ENCODE measurements around the gene RABEP2.
A peak's percentile ranks its signal among the peaks of the same experiment; 100 is the strongest.
"Not testable (repeated sequence)": the region's sequence is repeated elsewhere in the genome, so short reads cannot be mapped to it uniquely, and the experiment has no call there.

The RABEP2 gene

DNA sequence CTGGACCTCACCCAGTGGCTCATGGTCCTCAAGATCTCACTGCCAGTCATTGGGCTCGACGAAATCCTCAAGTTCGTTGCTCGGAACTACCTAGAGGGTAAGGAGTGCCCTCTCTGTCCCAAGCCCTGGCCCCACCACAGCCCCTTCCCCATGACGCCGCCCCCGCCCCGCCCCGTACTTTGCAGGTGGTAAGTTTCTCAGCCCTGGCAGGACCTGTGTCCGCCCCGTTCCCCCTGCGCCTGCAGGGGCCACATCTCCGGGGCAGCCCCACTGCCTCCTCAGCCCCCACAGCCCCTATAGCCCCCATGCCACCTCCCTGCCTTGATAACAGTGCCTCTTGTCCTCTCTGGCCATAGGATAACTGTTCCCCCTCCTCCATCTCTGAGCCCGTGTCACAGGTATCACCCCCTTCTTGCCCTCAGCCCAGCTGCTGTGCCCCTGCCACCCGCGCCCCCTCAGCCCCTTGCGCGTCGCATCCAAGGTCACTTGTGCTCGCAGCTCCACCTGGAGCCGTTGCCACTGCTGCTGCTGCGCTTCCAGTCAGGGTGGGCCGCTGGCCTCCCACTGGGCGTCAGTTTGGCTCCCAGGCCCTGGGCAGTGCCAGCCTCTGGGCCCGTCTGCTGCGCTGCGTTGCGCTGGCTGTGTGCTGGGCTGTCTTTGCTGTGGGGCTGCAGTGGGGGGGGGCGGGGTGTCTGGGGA is 21.5 kb downstream of the RABEP2 start:
- no peak for DNase-seq

DNA sequence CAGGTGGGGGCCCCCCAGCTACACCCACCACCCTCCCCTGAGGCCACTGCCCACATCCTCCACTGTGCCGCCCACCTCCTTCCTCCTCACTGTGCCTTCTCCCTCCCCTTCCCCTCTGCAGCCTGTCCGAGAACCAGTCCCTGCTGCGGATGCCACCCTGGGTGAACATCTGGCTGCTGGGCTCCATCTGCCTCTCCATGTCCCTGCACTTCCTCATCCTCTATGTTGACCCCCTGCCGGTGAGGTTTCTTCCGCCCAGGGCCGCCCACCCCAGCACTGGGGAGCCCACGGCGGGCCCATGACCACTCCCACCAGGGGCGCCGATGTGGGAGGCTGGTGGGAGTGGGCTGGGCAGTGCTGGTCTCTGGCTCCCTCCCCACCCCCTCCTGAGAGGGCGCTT is 22.1 kb downstream of the RABEP2 start:
- no peak for DNase-seq

DNA sequence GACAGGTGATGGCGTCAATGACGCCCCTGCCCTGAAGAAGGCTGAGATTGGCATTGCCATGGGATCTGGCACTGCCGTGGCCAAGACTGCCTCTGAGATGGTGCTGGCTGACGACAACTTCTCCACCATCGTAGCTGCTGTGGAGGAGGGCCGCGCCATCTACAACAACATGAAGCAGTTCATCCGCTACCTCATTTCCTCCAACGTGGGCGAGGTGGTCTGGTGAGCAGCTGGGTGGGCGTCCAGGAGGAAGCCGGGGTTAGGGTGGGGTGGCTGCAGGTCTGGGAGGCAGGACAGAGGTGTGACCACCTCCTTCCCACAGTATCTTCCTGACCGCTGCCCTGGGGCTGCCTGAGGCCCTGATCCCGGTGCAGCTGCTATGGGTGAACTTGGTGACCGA is 23.2 kb downstream of the RABEP2 start:
- DNase-seq: no peak

DNA sequence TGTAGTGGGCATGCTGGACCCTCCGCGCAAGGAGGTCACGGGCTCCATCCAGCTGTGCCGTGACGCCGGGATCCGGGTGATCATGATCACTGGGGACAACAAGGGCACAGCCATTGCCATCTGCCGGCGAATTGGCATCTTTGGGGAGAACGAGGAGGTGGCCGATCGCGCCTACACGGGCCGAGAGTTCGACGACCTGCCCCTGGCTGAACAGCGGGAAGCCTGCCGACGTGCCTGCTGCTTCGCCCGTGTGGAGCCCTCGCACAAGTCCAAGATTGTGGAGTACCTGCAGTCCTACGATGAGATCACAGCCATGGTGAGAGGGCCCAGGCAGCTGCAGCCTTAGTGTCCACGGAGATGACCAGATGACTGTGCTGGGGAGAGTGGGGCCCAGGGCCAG is 24.4 kb downstream of the RABEP2 start:
- no peak for DNase-seq

DNA sequence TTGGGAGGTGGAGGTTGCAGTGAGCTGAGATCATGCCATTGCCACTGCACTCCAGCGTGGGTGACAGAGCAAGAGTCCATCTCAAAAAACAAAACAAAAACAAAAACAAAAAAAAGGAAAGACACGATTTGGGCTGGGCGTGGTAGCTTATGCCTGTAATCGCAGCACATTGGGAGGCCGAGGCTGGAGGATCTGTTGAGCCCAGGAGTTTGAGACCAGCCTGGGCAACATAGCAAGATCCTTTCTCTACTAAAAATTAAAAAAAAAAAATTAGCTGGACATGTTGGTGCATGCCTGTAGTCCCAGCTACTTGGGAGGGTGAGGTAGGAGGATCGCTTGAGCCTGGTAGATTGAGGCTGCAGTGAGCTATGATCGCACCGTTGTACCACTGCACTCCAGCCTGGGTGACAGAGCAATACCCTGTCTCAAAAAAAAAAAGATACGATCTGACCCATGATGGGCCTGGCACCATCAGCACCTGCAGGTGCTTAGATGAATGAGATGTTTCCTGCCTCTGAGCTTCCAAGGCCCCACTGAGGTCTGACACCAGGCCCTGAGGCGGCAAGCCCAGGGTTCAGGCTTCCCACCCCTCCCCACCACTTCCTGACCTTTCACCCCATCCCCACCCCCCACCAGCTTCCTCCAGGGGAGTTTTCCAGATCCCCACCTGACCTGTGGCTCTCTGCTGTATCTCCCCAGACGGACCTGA is 25.0 kb downstream of the RABEP2 start:
- no peak for DNase-seq

DNA sequence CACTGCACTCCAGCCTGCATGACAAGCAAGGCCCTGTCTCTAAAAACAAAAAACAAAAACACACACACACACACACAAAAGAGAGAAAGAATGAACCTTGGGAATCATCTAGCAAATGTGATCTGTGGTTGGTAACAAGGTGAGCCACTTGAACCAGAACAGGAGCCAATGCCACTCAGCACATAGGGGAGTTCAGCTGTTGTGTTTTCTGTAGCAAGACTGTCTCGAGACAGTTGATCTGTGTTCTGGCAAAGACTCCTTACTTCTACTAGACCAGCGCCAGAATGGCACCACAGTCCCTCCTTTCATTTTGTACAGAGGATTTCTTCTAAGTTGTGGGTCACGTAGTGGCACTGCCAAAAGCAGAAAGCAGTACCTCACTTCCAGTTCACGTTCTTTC is 26.1 kb downstream of the RABEP2 start:
- DNase-seq: no peak

DNA sequence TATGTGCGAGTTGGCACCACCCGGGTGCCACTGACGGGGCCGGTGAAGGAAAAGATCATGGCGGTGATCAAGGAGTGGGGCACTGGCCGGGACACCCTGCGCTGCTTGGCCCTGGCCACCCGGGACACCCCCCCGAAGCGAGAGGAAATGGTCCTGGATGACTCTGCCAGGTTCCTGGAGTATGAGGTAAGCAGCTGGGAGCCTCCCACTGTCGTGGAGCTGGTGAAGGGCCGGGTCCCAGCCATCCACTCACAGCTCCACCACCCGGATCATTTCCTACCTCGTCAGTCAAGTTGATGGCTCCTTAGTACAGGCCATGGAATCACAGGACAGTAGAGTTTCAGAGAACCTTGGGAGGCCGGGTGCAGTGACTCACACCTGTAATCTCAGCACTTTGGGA is 26.8 kb downstream of the RABEP2 start:
- no peak for DNase-seq

DNA sequence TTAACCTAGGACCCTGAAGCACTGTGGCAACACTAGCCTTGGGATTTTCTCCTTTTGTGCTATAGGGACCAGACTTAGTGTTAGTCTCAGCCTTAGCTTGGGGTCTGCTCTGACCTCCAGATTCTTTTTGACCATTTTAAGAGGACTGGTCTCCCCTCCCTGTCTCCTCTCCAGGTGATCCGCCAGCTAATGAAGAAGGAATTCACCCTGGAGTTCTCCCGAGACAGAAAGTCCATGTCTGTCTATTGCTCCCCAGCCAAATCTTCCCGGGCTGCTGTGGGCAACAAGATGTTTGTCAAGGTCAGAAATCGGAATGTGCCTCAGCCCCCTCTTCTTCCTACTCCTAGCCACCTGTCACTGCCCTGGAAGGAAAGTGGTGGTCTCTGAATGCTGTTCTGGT is 27.2 kb downstream of the RABEP2 start:
- no peak for DNase-seq

DNA sequence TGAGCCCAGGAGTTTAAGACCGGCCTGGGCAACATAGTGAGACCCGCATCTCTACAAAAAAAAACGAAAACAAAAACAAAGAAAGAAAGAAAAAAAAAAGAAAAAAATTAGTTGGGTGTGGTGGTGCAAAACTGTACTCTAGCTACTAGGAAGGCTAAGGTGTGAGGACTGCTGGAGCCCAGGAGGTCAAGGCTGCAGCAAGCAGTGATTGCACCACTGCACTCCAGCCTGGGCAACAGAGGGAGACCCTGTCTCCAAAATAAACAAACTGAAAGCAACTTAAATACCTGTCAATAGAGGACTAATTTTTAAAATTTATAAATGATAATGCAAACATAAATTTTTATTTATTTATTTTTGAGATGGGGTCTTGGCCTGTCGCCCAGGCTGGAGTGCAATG is 29.4 kb downstream of the RABEP2 start:
- DNase-seq: no peak

DNA sequence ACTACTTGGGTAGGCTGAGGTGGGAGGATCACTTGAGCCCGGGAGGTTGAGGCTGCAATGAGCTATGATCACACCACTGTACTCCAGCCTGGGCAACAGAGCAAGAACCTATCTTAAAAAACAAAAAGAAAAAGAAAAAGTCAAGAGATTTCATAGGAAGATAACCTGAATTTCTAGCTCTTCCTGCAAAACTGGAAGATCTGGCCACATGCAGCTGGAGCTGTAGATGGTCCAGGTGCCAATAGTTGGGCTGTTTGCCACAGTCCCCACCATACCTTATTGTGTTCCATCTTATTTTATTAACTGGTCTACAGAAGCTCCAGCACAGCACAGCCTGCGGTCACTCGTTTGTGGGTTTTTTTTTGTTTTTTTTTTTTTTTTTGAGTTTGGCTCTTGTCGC is 31.7 kb downstream of the RABEP2 start:
- no peak for DNase-seq

DNA sequence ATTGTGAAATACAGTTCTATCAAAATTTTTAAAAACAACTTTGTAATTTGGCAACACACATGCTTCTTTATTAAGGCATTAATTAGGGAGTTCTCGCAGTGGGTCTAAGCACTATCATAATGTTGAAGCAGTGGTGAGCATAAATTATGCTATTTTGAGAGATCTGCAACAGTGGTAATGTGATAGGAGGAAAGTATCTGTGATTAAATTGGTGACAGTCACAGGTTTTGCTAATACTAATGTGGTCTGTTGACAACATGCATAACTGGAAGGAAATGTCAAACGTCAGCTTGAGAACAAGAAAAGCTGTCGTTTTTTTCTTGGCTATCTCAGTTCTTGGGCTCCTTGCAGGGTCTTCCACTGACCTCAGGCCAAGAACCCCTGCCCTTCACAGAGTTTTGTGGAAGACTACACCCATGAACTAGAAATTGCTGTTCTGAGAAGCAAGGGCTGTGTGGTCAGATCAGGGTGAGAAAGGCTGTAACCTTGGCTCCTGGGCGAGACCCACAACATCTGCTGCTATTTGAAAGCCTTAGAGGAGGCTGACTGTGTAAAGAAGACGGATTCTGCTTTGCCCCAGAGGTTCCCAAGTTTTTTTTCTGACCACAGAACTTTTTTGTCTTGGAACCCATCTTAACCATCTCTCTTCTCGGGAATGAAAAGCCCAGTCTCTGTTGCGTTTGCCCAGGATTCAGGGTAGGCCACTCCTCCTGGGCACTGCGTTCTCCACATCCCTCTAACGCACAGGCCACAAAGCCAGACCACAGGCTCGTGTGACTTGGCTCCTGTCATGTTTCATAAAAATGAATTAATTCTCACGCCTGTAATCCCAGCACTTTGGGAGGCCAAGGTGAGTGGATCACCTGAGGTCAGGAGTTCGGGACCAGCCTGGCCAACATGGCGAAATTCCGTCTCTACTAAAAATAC is 32.8 kb downstream of the RABEP2 start:
- DNase-seq: no peak

DNA sequence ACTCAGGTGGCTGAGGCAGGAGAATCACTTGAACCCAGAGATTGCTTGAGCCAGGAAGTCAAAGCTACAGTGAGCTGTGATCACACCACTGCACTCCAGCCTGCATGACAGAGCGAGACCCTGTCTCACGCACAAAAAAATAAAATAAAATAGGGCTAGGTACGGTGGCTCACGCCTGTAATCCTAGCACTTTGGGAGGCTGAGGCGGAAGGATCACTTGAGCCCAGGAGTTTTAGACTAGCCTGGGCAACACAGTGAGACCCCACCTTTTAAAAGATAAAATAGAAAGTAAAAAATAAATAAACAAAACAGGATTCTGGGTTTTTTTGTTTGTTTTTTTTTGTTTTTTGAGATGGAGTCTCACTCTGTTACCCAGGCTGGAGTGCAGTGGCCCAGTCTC is 34.7 kb downstream of the RABEP2 start:
- DNase-seq: not testable (repeated sequence)

DNA sequence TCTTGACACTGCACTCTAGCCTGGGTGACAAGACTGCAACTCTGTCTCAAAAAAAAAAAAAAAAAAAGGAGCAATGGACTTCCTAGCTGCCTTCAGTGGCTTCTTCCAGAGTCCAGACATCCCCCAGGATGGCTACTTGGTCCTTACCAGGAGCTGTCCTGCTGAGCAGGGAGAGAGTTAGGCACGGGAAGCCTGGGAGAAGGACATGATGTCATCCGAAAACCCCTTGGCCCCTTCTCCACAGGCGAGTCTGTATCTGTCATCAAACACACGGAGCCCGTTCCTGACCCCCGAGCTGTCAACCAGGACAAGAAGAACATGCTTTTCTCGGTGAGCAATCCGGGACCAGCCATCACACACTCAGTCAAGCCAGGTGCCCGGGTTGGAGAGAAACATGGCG is 38.1 kb downstream of the RABEP2 start:
- no peak for DNase-seq

DNA sequence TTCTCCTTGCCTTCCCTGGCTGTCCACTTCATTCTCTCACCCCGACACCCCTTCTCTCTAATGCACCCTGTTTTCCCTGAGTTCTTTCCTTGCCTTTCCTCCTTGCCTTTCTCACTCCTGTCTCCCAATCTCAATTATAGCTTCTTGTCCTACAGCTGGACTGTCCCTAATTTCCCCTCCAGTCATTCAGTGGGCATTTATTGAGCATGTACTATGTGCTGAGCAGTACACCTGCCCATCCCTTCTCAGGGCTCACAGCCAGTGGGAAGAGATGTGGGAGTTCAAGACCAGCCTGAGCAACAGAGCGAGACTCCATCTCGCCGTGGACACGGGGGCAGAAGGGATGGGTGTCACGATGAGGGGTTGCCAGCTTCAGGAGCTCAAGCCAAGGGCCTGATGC is 41.0 kb downstream of the RABEP2 start:
- no peak for DNase-seq

DNA sequence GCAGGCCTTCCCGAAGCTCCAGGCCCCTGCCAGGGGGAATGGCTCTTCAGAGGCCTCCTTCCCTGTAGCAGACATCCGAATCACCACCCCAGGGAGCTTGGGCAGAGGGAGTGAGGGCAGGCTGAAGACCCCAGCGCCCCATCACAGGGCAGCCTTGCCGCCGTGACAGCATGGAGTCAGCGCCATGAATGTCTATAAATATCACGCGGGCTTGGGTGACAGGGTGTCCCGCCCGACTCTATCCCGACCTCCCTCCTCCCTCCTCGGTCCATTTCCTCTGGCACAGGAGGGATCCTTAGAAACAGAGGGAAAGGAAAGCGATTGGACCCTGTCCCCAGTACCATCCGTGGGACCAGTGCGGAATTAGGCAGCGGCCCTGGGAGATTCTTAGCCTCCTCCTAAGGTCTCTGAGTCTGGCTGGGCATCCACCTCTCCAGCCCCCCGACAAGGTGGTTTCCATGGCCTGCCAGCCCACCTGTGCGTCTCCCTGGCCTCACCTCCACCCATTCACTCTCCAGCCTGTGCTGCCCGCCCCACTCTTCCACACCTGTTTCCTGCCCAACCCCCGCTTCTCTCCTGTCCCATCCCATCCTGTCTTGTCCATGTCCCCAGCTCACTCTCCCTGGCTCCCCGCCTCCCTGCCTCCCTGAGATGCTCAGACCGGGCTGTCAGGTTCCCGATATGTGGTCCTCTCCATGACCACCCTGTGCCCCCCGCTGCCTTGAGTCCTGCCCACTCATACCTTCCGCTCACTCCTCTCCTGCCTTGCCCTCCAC is 41.6 kb downstream of the RABEP2 start:
- DNase-seq: no peak

DNA sequence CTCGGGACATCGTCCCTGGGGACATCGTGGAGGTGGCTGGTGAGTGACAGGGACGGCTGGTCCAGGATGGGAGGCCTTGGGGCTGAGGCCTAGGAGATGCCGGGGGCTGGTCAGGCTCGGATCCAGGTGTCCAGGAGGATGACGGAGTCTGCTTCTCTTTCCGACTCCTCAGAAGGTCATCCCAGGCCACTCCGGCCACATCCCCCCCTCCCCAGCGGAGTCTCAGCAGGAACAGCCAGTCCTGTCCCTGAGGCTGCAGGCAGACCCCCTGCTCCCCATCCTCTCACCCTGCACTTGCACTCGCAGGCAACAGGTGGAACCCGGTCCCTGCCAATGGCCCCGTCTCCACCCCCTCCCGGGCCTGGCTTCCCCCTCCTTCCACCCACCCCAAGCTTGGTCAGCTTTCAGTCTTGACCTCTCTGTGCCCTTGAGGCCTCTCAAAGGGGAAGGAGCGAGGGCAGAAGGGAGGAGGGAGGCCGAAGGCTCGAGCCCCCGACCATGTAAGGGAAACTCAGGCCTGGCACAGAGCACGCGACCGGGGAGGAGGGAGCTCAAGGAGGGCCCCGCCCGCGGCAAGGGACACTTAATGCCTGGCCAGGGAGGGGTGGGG is 42.4 kb downstream of the RABEP2 start:
- DNase-seq: no peak

DNA sequence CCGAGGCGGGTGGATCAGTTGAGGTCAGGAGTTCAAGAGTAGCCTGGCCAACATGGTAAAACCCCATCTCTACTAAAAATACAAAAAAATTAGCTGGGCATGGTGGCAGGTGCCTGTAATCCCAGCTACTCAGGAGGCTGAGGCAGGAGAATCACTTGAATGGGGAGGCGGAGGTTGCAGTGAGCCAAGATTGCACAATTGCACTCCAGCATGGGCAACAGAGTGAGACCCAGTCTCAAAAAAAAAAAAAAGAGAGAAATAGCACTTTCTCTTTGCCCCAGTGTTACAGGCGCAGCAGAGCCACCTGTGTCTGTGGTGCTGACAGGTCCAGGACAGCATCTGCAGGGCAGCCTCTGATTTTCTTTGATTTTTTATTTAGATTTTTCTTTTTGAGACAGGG is 43.5 kb downstream of the RABEP2 start:
- DNase-seq: not testable (repeated sequence)

DNA sequence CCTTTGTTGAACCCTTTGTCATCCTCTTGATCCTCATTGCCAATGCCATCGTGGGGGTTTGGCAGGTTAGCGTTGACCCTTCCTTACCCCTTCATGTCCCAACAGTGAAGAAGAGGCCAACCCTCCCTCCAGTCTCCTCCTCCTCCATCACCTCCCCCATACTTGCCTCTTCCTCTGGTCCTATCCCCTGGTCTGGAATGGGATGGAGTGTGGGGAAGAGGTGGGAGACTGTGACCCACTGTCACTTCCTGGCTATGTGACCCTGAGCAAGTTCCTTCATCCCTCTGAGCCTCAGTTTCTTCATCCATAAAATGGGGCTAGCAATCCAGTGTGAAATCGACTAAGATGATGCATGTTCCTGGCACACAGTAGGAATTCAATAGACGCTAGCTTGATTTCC is 44.1 kb downstream of the RABEP2 start:
- no peak for DNase-seq

DNA sequence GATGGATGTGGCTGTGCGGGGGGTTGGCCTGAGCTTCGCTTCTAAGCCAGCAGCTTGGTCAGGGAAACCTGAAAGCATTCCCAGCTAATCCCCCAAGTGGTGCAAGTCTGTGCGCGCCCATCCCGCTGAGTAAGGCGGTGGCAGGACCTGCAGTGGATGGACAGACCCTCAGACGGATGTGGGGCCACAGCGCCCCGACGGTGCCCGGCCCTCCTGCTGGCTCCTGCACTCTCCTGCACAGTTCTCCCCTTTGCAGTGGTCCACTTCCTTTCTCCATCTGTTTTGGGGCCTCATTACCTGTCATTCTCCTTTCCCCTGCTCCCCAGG is 44.5 kb downstream of the RABEP2 start:
- no peak for DNase-seq

DNA sequence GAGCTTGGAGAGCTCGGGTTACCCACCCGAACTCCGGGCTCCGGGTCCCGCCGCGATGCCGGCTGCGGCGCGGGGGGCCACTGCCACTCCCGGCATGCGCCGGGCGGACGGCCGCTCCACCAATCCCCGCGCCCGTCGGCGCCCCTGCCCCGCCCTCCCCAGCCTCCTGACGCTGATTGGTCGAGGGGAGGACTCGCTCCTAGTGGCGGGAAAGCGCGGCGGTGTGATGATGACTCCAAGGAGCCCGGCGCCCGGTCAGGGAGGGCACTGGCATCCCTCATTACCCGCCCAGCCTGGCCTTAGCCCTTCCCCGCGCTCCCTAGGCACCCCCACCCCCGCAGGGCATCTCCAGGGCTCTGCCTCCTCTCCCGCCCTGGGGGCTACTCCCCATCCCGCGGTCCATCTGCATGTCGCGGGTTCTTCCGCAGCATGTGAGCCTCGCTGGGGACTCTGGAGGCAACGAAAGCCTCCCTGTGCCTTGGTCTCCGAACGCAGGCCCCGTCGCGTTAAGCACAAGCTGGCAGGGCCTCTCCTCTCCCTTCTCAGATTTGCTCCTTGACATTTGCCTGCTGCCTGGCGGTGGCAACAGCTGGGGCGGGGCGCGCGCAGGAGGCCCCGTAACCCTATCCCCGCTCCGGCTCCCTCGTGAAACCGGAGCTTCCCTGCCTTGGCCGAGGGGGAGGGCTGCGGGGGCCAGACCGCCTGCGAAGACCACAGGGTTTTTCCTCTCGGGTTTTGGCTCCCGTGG is 45.0 kb downstream of the RABEP2 start:
- peak; percentile 85 for DNase-seq

DNA sequence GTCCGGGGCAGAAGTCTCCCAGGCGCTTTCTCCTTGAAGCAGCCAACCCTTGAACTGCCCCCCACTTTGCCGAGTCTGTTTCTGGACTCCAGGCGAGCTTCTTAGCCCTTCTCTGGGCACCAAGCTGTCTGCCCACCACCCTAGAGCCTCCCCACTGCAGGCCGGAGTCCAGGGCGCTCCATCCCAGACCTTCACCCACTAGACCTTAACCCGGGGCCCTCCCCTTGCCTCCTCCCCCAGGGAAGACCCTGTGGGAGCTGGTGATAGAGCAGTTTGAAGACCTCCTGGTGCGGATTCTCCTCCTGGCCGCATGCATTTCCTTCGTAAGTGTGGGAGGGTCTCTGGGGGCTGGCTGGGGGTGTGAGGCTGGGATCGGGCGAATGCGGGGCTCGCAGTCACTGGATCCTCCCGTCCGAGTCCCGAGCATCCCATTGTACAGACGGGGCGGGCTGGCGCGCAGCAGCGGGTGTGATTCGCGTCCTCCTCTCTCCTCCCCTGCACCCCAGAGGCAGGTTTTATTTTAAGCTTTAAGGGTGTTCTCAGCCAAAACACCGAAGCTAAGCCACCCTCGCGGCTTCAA is 45.7 kb downstream of the RABEP2 start:
- DNase-seq: no peak

Data from NCI-H1092 treated with DMSO at 0.1 percent for 48 hours (cell line).